Inferior parietal cortex (tissue), 1 donor: ENCODE measurements around the gene CDR2L.
A peak's percentile ranks its signal among the peaks of the same experiment; 100 is the strongest.
"Not testable (repeated sequence)": the region's sequence is repeated elsewhere in the genome, so short reads cannot be mapped to it uniquely, and the experiment has no call there.

Source experiments
- DNase-seq: peaks from one replicate; pipeline ENCODE4 v3.0.0-alpha.2; 2016; ENCODE audit errors: extremely low spot score

CDR2L gene

GRCh38 chr17:75041656-75042280, 54.3 kb downstream of the CDR2L start:
- no peak for DNase-seq

GRCh38 chr17:75043789-75044188, 56.4 kb downstream of the CDR2L start:
- not testable (repeated sequence) for DNase-seq

GRCh38 chr17:75044716-75045115, 57.3 kb downstream of the CDR2L start:
- DNase-seq: no peak

GRCh38 chr17:75045946-75046406, 58.5 kb downstream of the CDR2L start:
- DNase-seq: not testable (repeated sequence)

GRCh38 chr17:75046407-75047289, 59.2 kb downstream of the CDR2L start, which contains the start of the genes ATP5PD and KCTD2:
Gene ATP5PD (minus strand): TSS chr17:75046969. CDS start chr17:75042650, 4,319 bp downstream.
Gene KCTD2 (plus strand): TSS chr17:75047225. CDS start chr17:75047251, 26 bp downstream.
- DNase-seq: peak; percentile 97

- no peak for DNase-seq
Observed at GRCh38 chr17:75047398-75048098, 60.1 kb downstream of the CDR2L start.

GRCh38 chr17:75048249-75048878, 60.9 kb downstream of the CDR2L start:
- peak; percentile 50 for DNase-seq

- DNase-seq: no peak
Observed at GRCh38 chr17:75049057-75049456, 61.6 kb downstream of the CDR2L start.

- DNase-seq: no peak
Observed at GRCh38 chr17:75049706-75050105, 62.3 kb downstream of the CDR2L start.

GRCh38 chr17:75051941-75052340, 64.5 kb downstream of the CDR2L start:
- no peak for DNase-seq
